HepG2 (cell line): ENCODE measurements around the gene RASGRP4. TPM values are rescaled to one million over a fixed set of nuclear protein-coding genes. Genes with fewer than 3 reads are reported as not detected.
A peak's percentile ranks its signal among the peaks of the same experiment; 100 is the strongest.

Source experiments
- FUBP1 ChIP-seq: sonication (generic); formaldehyde crosslinking; IDR thresholded peaks from 2 replicates; pipeline ENCODE4 v1.5.1; 2020; ENCODE audit warnings: missing genetic modification reagents, mild to moderate bottlenecking, borderline replicate concordance
- HNRNPK ChIP-seq: fragments of 200-400 bp; formaldehyde crosslinking; IDR thresholded peaks from 2 replicates; pipeline ENCODE4 v1.6.1; 2018; ENCODE audit warnings: low read length, low read depth, moderate library complexity, mild to moderate bottlenecking; ENCODE audit not compliant: poor library complexity, severe bottlenecking
- JARID2 ChIP-seq: sonication (generic); formaldehyde crosslinking; IDR thresholded peaks from 2 replicates; pipeline ENCODE4 v1.8.1; 2023; ENCODE audit warnings: missing genetic modification reagents, inconsistent platforms; ENCODE audit not compliant: insufficient replicate concordance
- NPAS2 ChIP-seq: sonication (generic); formaldehyde crosslinking; IDR thresholded peaks from 2 replicates; pipeline ENCODE4 v1.8.0; 2022; ENCODE audit warnings: mild to moderate bottlenecking, missing genetic modification reagents, borderline replicate concordance
- PAF1 ChIP-seq: IDR thresholded peaks from 2 replicates; pipeline ENCODE4 v1.6.1; 2016; ENCODE audit warnings: missing genetic modification reagents, missing compliant biosample characterization
- SRF ChIP-seq: IDR thresholded peaks from 2 replicates; pipeline ENCODE4 v1.6.1; 2011; ENCODE audit warnings: mild to moderate bottlenecking, low read depth, low read length, moderate library complexity
- TFDP1 ChIP-seq: IDR thresholded peaks from 2 replicates; pipeline ENCODE4 v1.6.1; 2016; ENCODE audit warnings: missing compliant biosample characterization, missing genetic modification reagents, borderline replicate concordance
- ZNF704 ChIP-seq: sonication (generic); formaldehyde crosslinking; IDR thresholded peaks from 2 replicates; pipeline ENCODE4 v1.8.1; 2023; ENCODE audit warnings: mild to moderate bottlenecking, inconsistent platforms, moderate library complexity, missing genetic modification reagents, borderline replicate concordance
- ZSCAN20 ChIP-seq: sonication (generic); formaldehyde crosslinking; IDR thresholded peaks from 2 replicates; pipeline ENCODE4 v1.4.0; 2020; ENCODE audit warnings: missing genetic modification reagents, mild to moderate bottlenecking, borderline replicate concordance
- polyA plus RNA-seq, 8 experiments: library from polyadenylated mRNA; depleted of rRNA in 3 of 8; stranded (reverse) in 7 of 8; unstranded in 1 of 8; fragments of >200 nt; fragmentation: Illumina TruSeq in 4 of 8; extraction: Trizol in 4 of 8; gene quantifications; 2 replicates each; pipeline versions ENCODE4 v1.2.1 to v1.2.3, GENCODE V29; 2011 to 2016; ENCODE audit warnings: low read depth in 4 of 8, missing spikeins in 1 of 8, mixed read lengths in 1 of 8; ENCODE audit not compliant: insufficient read depth in 1 of 8
- total RNA-seq, 5 experiments: library from RNA; depleted of rRNA; stranded (reverse); fragments of >200 nt; fragmentation: Illumina TruSeq; extraction: Trizol; gene quantifications; 2 replicates each; pipeline ENCODE4 v1.2.3, GENCODE V29; 2016; ENCODE audit warnings: low read depth in 1 of 5
- TF ChIP-seq, protein P1 (sequence below): sonication (generic); formaldehyde crosslinking; IDR thresholded peaks from 2 replicates; pipeline ENCODE4 v1.4.0; 2020; ENCODE audit warnings: mild to moderate bottlenecking, missing genetic modification reagents
- TF ChIP-seq, protein P2 (sequence below): sonication (generic); formaldehyde crosslinking; IDR thresholded peaks from 2 replicates; pipeline ENCODE4 v1.5.0; 2020; ENCODE audit warnings: mild to moderate bottlenecking, missing genetic modification reagents, borderline replicate concordance
- TF ChIP-seq, protein P3 (sequence below): sonication (generic); formaldehyde crosslinking; IDR thresholded peaks from 2 replicates; pipeline ENCODE4 v1.5.1; 2020; ENCODE audit warnings: missing genetic modification reagents, mild to moderate bottlenecking, borderline replicate concordance

The RASGRP4 gene
- total and polyA plus RNA-seq, 2 of the 13 experiments (the other 11 are each of a cell fraction or from before 2014, with no cell fraction given), result not detected

GRCh38 chr19:38387550-38388348, 38.3 kb downstream of the RASGRP4 start, which contains the start of gene GGN (continued):
- TF ChIP-seq, protein P1, sequence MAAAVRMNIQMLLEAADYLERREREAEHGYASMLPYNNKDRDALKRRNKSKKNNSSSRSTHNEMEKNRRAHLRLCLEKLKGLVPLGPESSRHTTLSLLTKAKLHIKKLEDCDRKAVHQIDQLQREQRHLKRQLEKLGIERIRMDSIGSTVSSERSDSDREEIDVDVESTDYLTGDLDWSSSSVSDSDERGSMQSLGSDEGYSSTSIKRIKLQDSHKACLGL, result 0 out of 2 replicates have a peak, but pooled peaks have one; percentile 32
- TF ChIP-seq, protein P2, sequence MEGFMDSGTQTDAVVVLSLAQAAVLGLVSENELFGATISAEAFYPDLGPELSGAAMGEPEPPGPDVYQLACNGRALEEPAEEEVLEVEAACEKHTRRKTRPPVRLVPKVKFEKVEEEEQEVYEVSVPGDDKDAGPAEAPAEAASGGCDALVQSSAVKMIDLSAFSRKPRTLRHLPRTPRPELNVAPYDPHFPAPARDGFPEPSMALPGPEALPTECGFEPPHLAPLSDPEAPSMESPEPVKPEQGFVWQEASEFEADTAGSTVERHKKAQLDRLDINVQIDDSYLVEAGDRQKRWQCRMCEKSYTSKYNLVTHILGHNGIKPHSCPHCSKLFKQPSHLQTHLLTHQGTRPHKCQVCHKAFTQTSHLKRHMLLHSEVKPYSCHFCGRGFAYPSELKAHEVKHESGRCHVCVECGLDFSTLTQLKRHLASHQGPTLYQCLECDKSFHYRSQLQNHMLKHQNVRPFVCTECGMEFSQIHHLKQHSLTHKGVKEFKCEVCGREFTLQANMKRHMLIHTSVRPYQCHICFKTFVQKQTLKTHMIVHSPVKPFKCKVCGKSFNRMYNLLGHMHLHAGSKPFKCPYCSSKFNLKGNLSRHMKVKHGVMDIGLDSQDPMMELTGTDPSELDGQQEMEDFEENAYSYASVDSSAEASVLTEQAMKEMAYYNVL (CRISPR knock-in tag), result 0 out of 2 replicates have a peak, but pooled peaks have one; percentile 42
- TF ChIP-seq SRF (no peak), TFDP1 (CRISPR knock-in tag) (no peak), ZNF704 (no peak), JARID2 (no peak), PAF1 (CRISPR knock-in tag) (no peak), ZSCAN20 (CRISPR knock-in tag) (no peak), NPAS2 (no peak), FUBP1 (CRISPR knock-in tag) (no peak), HNRNPK (peak; percentile 44)
- TF ChIP-seq, protein P3, sequence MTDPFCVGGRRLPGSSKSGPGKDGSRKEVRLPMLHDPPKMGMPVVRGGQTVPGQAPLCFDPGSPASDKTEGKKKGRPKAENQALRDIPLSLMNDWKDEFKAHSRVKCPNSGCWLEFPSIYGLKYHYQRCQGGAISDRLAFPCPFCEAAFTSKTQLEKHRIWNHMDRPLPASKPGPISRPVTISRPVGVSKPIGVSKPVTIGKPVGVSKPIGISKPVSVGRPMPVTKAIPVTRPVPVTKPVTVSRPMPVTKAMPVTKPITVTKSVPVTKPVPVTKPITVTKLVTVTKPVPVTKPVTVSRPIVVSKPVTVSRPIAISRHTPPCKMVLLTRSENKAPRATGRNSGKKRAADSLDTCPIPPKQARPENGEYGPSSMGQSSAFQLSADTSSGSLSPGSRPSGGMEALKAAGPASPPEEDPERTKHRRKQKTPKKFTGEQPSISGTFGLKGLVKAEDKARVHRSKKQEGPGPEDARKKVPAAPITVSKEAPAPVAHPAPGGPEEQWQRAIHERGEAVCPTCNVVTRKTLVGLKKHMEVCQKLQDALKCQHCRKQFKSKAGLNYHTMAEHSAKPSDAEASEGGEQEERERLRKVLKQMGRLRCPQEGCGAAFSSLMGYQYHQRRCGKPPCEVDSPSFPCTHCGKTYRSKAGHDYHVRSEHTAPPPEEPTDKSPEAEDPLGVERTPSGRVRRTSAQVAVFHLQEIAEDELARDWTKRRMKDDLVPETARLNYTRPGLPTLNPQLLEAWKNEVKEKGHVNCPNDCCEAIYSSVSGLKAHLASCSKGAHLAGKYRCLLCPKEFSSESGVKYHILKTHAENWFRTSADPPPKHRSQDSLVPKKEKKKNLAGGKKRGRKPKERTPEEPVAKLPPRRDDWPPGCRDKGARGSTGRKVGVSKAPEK (CRISPR knock-in tag), result no peak
